ENCODE data around the gene TSPO2.
A peak's percentile ranks its signal among the peaks of the same experiment; 100 is the strongest.

TSPO2 gene

DNA sequence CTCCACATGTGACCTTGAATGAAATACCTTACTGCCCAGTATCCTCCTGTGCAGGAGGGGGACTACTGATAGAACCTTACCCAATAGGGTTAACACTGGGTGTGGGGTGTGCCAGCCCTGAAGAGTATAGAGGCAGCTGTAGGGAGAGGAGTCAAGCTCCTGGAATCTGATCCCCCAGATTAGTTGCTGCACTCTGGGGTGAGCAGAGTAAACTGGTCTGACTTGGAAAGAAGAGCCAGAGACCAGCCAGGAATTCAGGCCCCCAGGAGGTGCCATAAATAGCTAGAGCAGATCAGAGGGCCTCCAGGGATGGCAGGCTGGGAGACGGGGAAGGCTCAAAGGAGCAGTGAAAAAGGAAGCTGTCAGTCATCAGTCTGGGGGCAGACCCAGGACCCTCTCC lies 7.3 kb downstream of the TSPO2 start:
- no peaks in the 10 kb centered on the region for H3K27me3 Mint-ChIP-seq
- no peak overlapping the region for H3K4me3 Mint-ChIP-seq
- H3K4me1 Mint-ChIP-seq, result peaks cover 21% of the 10 kb centered on the region
- no peak for DNase-seq
- H3K9me3 Mint-ChIP-seq, result peaks cover 2% of the 10 kb centered on the region
- no peak overlapping the region for H3K27ac Mint-ChIP-seq
- CTCF ChIA-PET, result interaction anchor here (1.0 to 4.6 kb wide), 3 partner anchors 10 to 22 kb away, joined by 3 to 29 read pairs (median 5); partner anchors contain the start of gene UNC5CL
- peaks cover 8% of the 10 kb centered on the region for H3K36me3 Mint-ChIP-seq

DNA sequence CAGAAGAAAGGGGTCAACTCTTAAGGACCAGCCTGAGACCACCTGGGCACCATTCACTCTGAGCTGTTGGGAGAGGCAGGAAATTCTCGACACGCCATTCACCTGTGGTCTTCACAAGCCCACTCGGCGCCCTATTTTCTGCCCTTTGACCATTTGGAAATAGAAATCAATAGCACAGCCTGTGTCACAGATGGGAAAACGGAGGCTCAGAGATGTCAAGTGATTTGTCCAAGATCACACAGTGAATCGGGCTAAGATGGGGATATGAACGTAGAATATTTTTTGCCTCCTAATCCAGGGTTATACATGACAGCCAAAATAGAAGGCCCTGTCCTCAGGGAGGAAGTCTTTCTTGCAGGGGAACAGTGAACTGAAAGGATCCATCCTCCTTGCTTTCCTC lies 7.7 kb downstream of the TSPO2 start:
- CTCF ChIA-PET, result interaction anchor here (1.0 to 4.6 kb wide), 2 partner anchors 10 to 14 kb away, joined by 3 to 29 read pairs; partner anchors contain the start of gene UNC5CL
- Mint-ChIP-seq H3K27ac (no peak overlapping the region), H3K36me3 (peaks cover 8% of the 10 kb centered on the region), H3K4me1 (peaks cover 21% of the 10 kb centered on the region), H3K9me3 (peaks cover 2% of the 10 kb centered on the region), H3K4me3 (no peak overlapping the region), H3K27me3 (no peaks in the 10 kb centered on the region)
- DNase-seq, result no peak

DNA sequence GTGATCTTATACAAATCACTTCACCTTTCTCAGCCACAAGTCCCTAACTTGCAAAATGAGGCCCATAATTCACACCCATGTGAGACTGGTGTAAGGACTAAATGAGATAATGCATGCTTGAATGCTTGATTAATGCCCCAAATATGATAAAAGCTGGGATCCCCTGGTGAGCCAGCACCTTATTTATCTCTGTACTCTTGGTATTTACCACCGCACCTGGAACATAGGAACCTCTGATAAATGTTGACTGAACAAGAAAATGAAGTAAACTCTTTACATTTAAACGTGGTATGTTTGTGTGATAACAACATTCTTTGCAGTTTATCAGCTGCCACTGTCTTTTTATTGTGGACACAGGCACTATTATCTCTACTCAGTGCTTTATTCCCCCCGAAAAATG lies 8.3 kb downstream of the TSPO2 start:
- Mint-ChIP-seq H3K36me3 (peaks cover 8% of the 10 kb centered on the region), H3K4me3 (no peak overlapping the region), H3K4me1 (peaks cover 21% of the 10 kb centered on the region), H3K27ac (no peak overlapping the region), H3K9me3 (peaks cover 2% of the 10 kb centered on the region), H3K27me3 (no peaks in the 10 kb centered on the region)
- no peak for DNase-seq
- CTCF ChIA-PET, result interaction anchor here (1.0 to 4.6 kb wide), 2 partner anchors 11 to 14 kb away, joined by 3 to 29 read pairs; partner anchors contain the start of gene UNC5CL

DNA sequence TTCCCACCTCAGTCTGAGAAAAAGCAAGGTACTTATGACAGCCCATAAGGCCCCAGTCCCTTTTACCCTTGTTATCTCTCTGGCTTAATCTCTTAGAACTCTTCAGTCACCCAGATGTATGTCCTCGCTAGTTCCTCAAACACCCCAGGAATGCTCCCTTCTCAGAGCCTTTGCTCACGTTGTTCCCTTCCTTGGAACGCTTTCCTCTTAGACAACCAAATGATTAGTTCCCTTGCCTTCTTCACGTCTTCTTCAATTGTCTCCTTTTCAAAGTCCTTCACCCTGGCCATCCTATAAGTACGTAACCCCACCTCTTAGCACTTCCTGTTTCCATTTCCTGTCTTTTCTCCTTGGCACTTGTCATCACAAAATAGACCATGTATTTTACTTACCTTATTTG lies 9.6 kb downstream of the TSPO2 start:
- H3K27me3 Mint-ChIP-seq, result no peaks in the 10 kb centered on the region
- CTCF ChIA-PET, result interaction anchor here (1.3 to 4.6 kb wide), 4 partner anchors 12 to 24 kb away, joined by 3 to 29 read pairs (median 8); partner anchors contain the start of gene UNC5CL
- H3K27ac Mint-ChIP-seq, result peak overlapping the region; percentile 79
- no peak for DNase-seq
- peaks cover 10% of the 10 kb centered on the region for H3K36me3 Mint-ChIP-seq
- peaks cover 21% of the 10 kb centered on the region for H3K4me1 Mint-ChIP-seq
- H3K4me3 Mint-ChIP-seq, result no peak overlapping the region
- peaks cover 2% of the 10 kb centered on the region for H3K9me3 Mint-ChIP-seq

DNA sequence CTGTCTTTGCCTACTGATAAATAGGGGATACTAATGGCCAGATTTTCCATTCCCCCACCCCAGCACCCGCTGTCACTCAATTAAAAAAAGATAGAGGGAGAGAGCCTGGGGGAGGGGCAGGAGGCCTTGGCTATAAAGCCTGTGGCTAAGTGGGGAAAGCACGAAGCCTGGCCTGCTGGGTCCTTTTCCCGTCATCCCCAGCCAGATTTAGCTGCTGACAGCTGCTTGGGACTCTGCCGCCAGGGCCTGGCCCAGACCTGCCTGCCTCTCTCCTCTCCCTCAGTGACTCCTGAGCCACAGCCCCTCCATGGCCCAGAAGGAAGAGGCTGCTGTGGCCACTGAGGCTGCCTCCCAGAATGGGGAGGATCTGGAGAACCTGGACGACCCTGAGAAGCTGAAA lies 10.8 kb downstream of the TSPO2 start, which contains the start of gene APOBEC2:
TSS of gene APOBEC2 (plus strand) at position 162 of the 400 bp plus-strand sequence. CDS start at position 308, 146 bp downstream.
- peaks cover 21% of the 10 kb centered on the region for H3K4me1 Mint-ChIP-seq
- peaks cover 2% of the 10 kb centered on the region for H3K9me3 Mint-ChIP-seq
- no peak within 1 kb of the TSS for H3K4me3 Mint-ChIP-seq
- DNase-seq, result no peak
- no peaks in the 10 kb centered on the region for H3K27me3 Mint-ChIP-seq
- peak within 1 kb of the TSS; percentile 79 for H3K27ac Mint-ChIP-seq
- H3K36me3 Mint-ChIP-seq, result peaks cover 10% of the 10 kb centered on the region
- CTCF ChIA-PET, result interaction anchor here (1.2 to 4.7 kb wide), 6 partner anchors 11 to 25 kb away, joined by 3 to 38 read pairs (median 8); partner anchors contain the start of gene UNC5CL

DNA sequence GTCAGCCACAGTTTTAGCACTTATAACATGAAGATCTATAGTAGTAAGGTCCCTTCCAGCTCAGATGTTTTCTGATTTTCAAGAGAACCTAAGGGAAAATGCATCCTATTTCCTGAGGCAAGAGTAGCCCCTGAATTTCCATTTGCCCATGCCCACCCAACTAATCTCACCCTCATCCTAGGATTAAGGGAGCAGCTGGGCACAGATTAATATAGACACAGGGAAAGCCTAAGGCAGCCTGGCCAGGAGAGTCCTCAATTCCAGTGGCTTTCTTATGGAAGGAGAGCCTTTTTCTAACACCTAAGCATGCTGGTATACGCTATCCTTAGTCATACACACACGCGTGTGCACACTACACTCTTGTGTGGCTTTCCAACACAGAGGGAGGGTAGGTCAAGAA lies 12.2 kb downstream of the TSPO2 start:
- no peak overlapping the region for H3K27ac Mint-ChIP-seq
- H3K4me1 Mint-ChIP-seq, result peaks cover 21% of the 10 kb centered on the region
- no peak for DNase-seq
- H3K27me3 Mint-ChIP-seq, result no peaks in the 10 kb centered on the region
- CTCF ChIA-PET, result interaction anchor here (1.2 to 4.7 kb wide), 6 partner anchors 8 to 128 kb away, joined by 3 to 38 read pairs (median 14); partner anchors contain the start of gene UNC5CL
- H3K9me3 Mint-ChIP-seq, result peaks cover 2% of the 10 kb centered on the region
- H3K36me3 Mint-ChIP-seq, result peaks cover 10% of the 10 kb centered on the region
- H3K4me3 Mint-ChIP-seq, result no peak overlapping the region

DNA sequence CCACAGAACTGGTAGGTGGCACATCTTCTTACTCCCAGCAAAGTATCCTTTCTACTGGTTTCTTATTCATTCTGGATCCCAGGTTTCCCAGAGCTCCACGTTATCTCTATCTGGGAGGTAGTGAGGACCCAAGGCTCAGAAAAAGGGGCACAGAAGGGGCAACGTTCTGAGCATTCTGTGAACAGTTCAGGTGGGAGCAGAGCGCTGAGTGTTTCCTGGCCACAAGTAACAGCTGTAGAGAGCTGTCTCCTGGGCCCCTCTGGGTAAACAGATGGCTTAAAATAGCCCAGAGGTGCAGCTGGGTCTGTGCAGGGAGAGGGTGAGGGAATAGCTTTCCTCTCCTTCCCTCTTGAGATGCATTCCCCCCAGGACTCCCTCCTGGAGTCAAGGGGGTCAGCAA lies 12.9 kb downstream of the TSPO2 start:
- CTCF ChIA-PET, result interaction anchor here (0.6 to 4.7 kb wide), 9 partner anchors 9 to 130 kb away, joined by 3 to 38 read pairs (median 3); partner anchors contain the start of gene UNC5CL
- Mint-ChIP-seq H3K4me3 (no peak overlapping the region), H3K9me3 (peaks cover 2% of the 10 kb centered on the region), H3K27ac (no peak overlapping the region), H3K4me1 (peaks cover 21% of the 10 kb centered on the region), H3K36me3 (peaks cover 10% of the 10 kb centered on the region), H3K27me3 (no peaks in the 10 kb centered on the region)
- DNase-seq, result no peak

DNA sequence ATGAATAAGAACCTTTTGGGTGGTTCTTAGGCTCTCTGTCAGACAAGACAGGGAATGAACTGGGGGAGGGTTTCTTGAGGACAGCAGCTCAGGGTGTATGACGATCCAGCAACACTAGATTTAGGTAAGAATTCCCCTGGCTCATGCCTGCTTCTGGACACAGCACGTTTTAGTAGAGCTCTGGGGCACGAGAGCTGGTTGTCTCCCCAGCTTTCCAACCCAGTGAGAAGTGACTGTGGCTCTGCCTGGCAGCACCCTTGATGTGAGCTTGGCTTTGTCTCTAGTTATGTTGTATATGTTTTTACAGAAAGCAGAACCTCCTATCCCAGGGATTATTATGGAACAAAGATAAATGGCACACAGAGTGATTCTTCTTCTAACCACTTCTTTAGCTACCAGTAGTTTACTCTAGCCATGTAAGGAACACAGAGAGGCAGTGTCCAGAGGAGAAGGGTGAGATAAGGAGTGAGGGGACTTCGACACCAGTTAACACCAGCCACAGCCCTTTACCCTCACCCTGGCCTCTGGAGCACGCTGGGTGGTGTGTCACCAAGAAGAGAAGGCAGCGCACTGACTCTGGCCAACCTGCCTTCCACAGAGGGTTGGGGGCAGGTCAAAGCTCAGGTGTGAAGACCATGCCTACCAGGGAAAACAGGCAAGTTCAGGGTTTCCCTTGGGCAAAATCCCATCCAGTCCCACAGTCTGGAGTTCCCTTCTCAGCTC lies 14.7 kb downstream of the TSPO2 start:
- peaks cover 10% of the 10 kb centered on the region for H3K4me1 Mint-ChIP-seq
- no peaks in the 10 kb centered on the region for H3K27me3 Mint-ChIP-seq
- no peak overlapping the region for H3K4me3 Mint-ChIP-seq
- no peak for DNase-seq
- peaks cover 10% of the 10 kb centered on the region for H3K36me3 Mint-ChIP-seq
- H3K9me3 Mint-ChIP-seq, result peaks cover 1% of the 10 kb centered on the region
- no peak overlapping the region for H3K27ac Mint-ChIP-seq
- CTCF ChIA-PET, result interaction anchor here (0.7 to 4.7 kb wide), 7 partner anchors 8 to 34 kb away, joined by 3 to 38 read pairs (median 6); partner anchors contain the start of gene UNC5CL

DNA sequence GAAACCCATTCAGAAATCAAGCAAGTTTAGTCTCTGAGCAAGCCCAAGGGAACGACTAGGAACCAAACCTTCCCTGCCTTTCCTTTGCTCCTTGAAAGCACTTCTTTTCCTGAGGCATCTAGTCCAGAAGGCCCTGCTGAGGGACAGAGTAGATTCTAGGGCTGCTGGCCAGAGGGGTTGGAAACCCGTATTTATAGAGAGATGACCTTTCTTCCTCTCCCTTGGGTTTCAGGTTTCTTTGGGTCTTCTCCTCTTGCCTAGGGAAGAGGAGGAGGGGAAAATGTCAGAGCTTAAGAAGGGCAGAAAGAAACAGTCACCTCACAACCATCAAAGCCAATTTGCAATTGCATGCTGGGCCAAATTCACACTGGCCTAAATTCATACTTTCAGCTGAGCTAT lies 16.5 kb downstream of the TSPO2 start:
- H3K27me3 Mint-ChIP-seq, result no peaks in the 10 kb centered on the region
- H3K9me3 Mint-ChIP-seq, result no peaks in the 10 kb centered on the region
- DNase-seq, result no peak
- H3K4me3 Mint-ChIP-seq, result no peak overlapping the region
- CTCF ChIA-PET, result interaction anchor here (0.7 to 3.2 kb wide), 5 partner anchors 10 to 124 kb away, joined by 3 to 11 read pairs (median 5); partner anchors contain the start of gene UNC5CL
- peaks cover 14% of the 10 kb centered on the region for H3K36me3 Mint-ChIP-seq
- H3K4me1 Mint-ChIP-seq, result peaks cover 2% of the 10 kb centered on the region
- no peak overlapping the region for H3K27ac Mint-ChIP-seq

DNA sequence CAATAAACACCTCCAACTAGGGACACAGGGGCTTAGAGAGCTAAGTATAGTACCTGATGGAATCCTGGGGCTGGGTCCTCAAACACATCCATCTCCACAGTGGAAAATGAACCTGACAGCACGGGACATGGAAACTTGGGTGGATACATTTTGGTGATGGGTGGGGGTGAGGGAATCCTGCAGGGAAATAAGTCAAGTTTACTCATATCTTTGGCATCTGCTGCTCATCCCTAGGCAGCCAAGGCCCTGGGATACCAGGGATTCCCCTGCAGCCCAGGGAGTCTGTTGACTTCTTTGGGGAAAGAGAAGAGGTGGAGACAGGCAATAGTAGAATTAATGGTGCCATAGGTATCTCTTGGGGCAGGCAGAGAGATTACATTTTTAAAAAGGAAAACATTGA lies 17.3 kb downstream of the TSPO2 start:
- H3K36me3 Mint-ChIP-seq, result peaks cover 19% of the 10 kb centered on the region
- no peak for DNase-seq
- peaks cover 10% of the 10 kb centered on the region for H3K4me1 Mint-ChIP-seq
- CTCF ChIA-PET, result interaction anchor here (0.8 to 3.2 kb wide), 4 partner anchors 9 to 123 kb away, joined by 3 to 11 read pairs (median 6); partner anchors contain the start of gene UNC5CL
- H3K27me3 Mint-ChIP-seq, result no peaks in the 10 kb centered on the region
- no peaks in the 10 kb centered on the region for H3K9me3 Mint-ChIP-seq
- no peak overlapping the region for H3K27ac Mint-ChIP-seq
- no peak overlapping the region for H3K4me3 Mint-ChIP-seq

DNA sequence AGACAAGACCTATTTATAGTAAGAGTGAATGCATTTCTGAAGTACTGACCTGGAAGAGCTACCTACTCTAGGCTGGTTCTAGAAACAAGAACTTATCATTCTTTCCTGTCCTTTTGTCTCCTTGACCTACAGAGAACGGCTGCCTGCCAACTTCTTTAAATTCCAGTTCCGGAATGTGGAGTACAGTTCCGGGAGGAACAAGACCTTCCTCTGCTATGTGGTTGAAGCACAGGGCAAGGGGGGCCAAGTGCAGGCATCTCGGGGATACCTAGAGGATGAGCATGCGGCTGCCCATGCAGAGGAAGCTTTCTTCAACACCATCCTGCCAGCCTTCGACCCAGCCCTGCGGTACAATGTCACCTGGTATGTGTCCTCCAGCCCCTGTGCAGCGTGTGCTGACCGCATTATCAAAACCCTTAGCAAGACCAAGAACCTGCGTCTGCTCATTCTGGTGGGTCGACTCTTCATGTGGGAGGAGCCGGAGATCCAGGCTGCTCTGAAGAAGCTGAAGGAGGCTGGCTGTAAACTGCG lies 19.0 kb downstream of the TSPO2 start:
- no peaks in the 10 kb centered on the region for H3K27me3 Mint-ChIP-seq
- no peak overlapping the region for H3K4me3 Mint-ChIP-seq
- CTCF ChIA-PET, result interaction anchor here (0.7 to 3.2 kb wide), 4 partner anchors 8 to 121 kb away, joined by 3 to 11 read pairs (median 6); partner anchors contain the start of gene UNC5CL
- no peaks in the 10 kb centered on the region for H3K9me3 Mint-ChIP-seq
- H3K27ac Mint-ChIP-seq, result no peak overlapping the region
- no peak for DNase-seq
- H3K36me3 Mint-ChIP-seq, result peaks cover 23% of the 10 kb centered on the region
- H3K4me1 Mint-ChIP-seq, result peaks cover 14% of the 10 kb centered on the region

DNA sequence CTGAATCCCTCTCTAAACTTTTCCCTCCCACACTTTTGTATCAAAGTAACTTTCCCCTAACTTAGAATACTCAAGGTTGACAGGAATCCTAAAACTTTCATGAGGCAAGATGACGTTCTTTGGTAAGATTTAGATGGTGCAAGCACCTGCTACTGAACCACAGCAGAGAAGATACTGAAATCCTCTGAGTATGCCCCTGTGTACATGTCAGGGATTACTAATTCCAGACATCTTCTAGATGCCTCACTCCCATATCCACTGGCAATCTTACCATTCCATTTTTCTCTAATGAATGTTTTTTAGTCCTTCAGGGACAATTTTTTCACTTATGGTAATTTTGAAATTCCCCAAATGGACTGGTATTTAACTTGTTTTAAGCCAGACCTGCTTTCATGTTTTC lies 19.8 kb downstream of the TSPO2 start:
- no peaks in the 10 kb centered on the region for H3K27me3 Mint-ChIP-seq

DNA sequence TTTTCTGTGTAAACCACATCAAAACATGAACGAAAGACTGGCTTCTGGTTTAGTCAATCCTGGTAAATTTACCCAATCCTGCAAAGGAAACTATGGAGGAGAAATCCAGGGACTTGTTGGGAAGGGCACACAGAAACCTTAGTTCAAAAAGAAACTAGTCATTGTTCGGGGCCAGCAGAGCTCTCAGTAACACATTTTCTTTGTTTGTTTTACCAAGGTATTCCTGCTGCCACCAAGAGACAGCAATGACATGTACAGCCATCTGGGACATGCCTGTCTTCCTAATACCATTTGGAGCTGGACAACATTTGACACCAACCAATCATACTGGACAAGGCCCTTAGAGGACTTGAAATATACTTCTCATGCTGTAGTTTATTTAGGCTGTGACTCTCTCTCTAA lies 21.6 kb downstream of the TSPO2 start:
- CTCF ChIA-PET, result interaction anchor here (1.7 kb wide), 2 partner anchors 11 to 25 kb away, joined by 4 to 5 read pairs; partner anchors contain the start of genes APOBEC2 and UNC5CL
- Mint-ChIP-seq H3K27me3 (no peaks in the 10 kb centered on the region), H3K36me3 (peaks cover 46% of the 10 kb centered on the region), H3K27ac (no peak overlapping the region), H3K4me1 (peaks cover 38% of the 10 kb centered on the region), H3K9me3 (no peaks in the 10 kb centered on the region), H3K4me3 (no peak overlapping the region)
- DNase-seq, result no peak

More for the DNA sequence above, 19.8 kb downstream of the TSPO2 start:
- H3K27ac Mint-ChIP-seq, result no peak overlapping the region
- peaks cover 31% of the 10 kb centered on the region for H3K36me3 Mint-ChIP-seq
- no peak for DNase-seq
- H3K9me3 Mint-ChIP-seq, result no peaks in the 10 kb centered on the region
- H3K4me1 Mint-ChIP-seq, result peaks cover 20% of the 10 kb centered on the region
- CTCF ChIA-PET, result interaction anchor here (1.1 kb wide), 1 partner anchor 258 kb away, joined by 3 read pairs; no protein-coding TSS in a partner anchor
- H3K4me3 Mint-ChIP-seq, result no peak overlapping the region

DNA sequence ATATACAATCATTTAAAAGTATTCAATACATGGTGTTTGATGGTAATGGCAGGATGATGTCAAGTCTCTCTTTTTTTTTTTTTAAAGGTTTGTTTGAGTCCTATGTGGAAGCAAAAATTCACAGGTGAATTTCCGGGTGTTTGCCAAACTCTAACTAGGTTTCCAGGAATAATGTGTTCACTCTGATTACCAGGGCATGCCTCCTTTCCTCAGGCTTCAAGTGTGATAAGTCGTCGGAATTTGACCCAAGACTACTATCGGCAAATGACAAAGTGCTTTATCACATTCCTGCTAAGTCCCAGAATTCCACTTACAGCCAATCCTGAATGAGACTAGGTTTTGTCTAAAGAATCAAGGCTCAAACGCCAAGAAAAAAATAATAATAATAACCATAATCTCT lies 22.6 kb downstream of the TSPO2 start:
- H3K36me3 Mint-ChIP-seq, result peaks cover 48% of the 10 kb centered on the region

More for the DNA sequence above, 22.6 kb downstream of the TSPO2 start:
- Mint-ChIP-seq H3K4me1 (peaks cover 47% of the 10 kb centered on the region), H3K4me3 (no peak overlapping the region), H3K9me3 (no peaks in the 10 kb centered on the region), H3K27me3 (no peaks in the 10 kb centered on the region), H3K27ac (no peak overlapping the region)
- CTCF ChIA-PET, result interaction anchor here (1.0 to 1.7 kb wide), 3 partner anchors 9 to 26 kb away, joined by 4 to 5 read pairs (median 4); partner anchors contain the start of genes APOBEC2 and UNC5CL
- DNase-seq, result no peak

All from activated naive CD4-positive, alpha-beta T cell treated with anti-CD3 and anti-CD28 coated beads, Interleukin-2, amount 10 ng/mL, durations not matched to agents 7 days and 5 days (primary cell).